HG03432 (cell line): ENCODE data around the gene PLAAT2.

ENCODE experiments used
- ATAC-seq: cut with Tn5 transposase; IDR thresholded peaks from one replicate; pipeline ENCODE4 v1.9.1; 2021; ENCODE audit warnings: mild to moderate bottlenecking, moderate library complexity; ENCODE audit not compliant: unreplicated experiment

The PLAAT2 gene

DNA sequence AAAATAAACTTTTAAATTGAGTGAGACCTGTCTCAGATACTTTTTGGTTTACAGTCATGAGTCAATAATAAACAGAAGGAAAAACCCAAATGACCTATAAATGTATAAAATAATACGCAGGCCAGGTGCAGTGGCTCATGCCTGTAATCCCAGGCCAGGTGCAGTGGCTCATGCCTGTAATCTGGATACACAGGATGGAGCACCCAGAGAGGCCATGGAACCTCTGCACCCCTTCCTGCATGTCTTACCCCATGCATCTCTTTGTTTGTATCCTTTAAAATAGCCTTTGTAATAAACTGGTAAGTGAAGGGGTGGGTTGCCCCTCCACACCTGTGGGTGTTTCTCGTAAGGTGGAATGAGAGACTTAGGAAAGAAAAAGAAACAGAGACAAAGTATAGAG lies 35.5 kb downstream of the PLAAT2 start:
- no peak for ATAC-seq

DNA sequence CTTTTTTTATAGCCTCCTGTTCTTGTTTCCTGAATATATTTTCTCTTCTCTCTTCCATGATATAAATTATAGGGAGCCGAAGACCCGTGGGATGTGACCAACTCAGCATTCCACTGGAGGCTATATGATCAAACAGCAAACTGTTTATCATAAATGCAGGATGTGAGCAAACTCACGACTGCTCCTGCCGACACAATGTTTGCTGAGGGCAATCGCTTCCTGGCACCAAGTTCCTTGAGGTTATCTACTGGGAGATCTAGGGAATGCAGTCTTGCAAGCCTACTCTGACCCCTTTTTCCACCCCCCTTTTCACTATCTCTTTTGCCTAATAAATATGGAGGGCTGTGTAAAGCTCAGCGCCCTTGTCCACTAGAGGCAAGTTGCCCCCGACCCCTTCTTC lies 40.0 kb downstream of the PLAAT2 start:
- ATAC-seq: no peak

DNA sequence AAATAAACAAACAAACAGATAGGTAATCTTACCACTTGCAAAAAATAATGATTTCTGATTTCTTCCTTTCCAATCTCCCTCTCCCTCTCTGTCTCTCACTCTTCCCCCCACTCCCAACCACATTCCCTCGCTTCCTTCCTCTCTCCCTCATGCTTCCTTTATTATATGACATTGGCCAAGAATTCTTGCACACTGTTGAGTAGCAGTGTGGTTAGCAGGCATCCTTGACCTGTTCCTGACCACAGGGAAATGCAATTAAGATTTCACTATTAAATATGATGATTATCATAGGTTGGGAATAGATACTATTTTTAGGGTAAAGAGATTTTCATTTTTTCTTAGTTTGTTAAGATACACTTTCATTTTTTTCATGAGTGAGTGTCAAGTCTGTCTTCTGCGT lies 41.3 kb downstream of the PLAAT2 start:
- ATAC-seq: no peak

DNA sequence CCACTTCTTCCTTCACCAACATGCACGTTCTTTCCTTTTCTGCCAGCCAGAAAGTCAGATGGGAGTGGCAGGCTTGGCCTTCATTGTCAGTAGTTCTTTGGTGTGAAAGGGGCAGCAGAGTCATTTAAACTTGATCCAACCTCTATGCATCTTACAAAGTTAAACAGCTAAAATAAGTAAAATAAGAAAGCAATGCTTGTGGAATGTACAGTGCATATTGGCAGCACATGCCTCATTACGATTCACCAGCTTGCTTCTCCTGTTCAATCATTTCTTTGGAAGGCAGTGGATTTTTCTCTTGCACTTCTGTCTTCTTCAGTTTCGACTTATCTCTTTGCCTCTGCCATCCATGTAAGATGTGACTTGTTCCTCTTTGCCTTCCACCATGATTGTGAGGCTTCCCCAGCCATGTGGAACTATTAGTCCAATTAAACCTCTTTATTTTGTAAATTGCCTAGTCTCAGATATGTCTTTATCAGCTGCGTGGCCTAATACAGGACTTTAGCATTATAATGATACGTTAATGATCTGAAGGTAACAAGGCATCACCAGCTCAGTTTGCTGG lies 42.5 kb downstream of the PLAAT2 start:
- no peak for ATAC-seq

DNA sequence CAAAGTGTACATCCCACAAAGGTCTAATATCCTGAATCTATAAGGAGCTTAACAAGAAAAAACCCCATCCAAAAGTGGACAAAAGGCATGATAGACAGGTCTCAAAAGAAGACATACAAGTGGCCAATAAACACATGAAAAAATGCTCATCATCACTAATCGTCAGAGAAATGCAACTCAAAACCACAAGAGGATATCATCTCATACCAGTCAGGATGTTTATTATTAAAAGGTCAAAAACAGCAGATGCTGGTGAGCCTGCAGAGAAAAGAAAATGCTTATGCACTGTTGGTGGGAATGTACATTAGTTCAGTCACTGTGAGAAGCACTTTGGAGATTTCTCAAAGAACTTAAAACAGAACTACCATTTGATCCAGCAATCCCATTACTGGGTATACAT lies 44.6 kb downstream of the PLAAT2 start:
- no peak for ATAC-seq

DNA sequence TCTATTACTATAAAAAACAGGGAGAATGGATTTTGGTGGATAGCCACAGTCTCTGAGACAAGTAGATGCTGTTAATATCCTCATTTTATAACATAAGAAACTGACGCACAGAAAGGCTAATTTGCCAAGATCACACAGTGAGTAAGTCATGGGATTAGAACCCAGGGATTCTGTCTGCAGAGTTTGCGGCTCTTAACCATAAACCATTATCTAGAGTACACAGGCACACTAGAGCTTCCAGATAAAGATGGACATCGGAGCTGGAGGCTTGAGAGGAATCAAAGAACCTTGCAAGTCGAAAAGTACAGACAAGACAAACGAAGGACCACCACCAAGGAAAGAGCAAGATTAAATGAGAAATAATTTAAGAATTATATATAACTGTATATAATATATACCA lies 46.0 kb downstream of the PLAAT2 start:
- no peak for ATAC-seq

DNA sequence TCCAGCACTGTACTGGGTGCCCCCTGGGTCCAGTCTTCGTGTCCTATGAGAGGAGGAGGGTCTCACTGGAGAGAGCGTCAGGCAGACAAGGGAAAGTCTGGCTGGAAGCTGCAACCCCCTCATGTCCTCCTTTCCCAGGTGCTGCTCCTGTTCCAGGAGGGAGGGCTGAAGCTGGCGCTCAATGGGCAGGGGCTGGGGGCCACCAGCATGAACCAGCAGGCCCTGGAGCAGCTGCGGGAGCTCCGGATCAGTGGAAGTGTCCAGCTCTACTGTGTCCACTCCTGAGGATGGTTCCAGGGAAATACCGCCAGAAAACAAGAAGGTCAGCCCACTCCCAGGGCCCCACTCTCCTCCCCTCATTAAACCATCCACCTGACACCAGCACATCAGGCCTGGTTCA lies 47.1 kb downstream of the PLAAT2 start:
- ATAC-seq: no peak

DNA sequence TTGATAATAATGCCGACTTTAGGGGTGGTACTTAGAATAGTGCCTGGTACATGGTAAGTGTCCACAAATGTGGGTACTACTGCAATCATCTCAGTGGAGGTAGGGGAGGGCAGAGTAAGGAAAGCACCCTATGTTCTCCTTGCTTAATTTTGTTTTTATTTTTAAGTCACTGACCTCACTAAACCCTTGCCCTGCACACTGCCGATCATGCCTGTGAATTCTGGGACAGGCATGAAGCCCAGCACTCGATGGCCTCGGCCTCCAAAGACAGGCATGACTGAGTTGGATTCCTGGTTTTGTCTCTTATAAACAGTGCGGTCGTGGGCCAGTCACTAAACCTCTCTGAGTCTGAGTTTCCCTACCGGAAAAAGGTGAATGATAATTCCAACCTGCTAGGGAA lies 50.4 kb downstream of the PLAAT2 start:
- no peak for ATAC-seq

DNA sequence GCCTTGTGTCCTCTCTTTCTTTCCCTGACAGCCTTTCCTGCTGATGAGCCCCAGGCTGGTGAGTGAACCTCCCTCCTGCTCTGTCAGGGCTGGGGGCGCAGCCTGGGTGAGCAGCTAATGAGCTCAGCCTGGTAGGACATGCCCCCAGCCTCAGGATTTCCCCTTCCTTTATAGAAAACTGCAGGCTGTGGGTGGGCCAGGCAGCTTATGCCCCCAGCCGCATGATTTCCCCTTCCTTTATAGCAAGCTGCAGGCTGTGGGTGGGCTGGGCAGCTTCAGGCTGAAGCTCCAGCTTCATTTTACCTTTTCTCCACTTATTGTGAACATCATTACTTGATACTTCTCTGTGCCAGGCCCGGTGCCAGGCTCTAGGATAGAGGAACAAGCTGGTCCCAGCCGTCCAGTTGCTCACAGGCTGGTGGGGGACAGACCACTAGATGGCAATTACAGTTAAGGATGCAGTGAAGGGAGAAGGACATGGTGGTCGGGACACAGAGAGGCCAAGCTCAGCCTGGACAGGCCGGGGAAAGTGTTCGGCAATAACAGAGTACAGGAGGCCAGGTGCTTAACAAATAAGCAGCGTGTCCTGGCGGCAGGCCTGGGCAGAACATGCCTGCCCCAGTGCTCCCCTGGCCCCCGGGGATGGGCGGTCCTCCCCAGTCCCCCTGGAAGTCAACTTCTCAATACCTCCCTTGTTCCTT lies 52.0 kb downstream of the PLAAT2 start:
- no peak for ATAC-seq

DNA sequence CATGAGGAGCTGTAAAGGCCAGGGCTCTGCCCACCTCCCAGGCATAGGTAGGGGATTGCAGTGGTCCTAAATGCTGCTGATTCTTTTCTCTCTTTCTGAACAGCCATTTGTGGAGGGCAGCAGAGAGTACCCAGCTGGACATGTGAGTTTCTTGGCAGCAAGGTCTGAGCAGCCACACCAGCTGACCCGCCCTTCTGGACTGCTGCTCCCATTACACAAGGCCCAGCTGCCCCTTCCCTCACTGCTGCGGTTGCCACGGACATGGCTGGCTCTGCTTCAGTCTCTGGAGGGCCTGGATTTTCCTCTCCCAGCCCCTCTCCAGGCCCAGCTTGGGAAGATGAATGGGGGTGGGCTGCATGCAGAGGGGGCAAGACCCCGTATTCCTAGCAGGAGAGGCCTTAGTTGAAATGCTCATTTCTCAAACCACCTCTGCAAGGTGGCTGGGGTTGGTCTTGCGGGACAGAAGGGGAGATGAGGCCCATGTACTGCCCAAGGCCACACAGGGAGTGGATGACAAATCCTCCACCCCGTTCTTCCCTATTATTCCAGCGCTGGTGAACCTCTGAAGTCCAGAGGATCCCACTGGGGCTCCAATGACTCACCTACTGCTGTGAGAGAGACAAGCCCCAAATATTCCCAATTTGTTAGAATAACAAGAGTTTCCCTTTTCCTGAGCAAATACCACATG lies 52.7 kb downstream of the PLAAT2 start:
- ATAC-seq: no peak

DNA sequence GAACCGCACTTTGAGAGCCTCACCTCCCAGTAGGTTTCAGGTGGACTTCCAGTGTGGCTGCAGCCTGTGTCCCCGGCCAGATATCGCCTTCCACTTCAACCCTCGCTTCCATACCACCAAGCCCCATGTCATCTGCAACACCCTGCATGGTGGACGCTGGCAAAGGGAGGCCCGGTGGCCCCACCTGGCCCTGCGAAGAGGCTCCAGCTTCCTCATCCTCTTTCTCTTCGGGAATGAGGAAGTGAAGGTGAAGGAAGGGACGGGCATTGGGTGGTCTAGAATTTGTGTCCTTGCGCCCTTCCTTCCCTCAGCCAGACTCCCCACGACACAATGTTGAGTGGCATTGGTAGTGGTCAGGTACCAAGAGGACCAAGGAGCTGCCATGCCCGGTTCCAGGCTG lies 54.4 kb downstream of the PLAAT2 start:
- no peak for ATAC-seq

DNA sequence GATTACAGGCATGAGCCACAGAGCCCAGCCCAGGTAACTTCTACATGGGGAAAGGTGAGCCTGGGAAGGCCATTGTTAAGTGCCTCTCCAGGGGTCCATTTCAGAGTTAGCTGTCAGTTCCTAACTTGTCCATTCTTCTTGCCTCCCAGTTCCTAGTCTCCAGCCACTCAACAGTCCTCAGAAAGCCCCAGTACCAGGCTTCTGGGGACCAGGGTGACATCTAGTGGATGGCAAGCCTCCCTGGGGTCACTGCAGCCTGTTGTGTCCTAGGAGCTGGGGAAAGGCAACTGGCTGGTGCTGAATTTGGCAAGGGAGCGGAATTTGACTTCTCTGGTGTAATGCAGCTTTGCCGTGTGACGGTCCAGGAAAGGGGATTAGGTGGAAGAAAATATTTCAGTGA lies 55.2 kb downstream of the PLAAT2 start:
- no peak for ATAC-seq

DNA sequence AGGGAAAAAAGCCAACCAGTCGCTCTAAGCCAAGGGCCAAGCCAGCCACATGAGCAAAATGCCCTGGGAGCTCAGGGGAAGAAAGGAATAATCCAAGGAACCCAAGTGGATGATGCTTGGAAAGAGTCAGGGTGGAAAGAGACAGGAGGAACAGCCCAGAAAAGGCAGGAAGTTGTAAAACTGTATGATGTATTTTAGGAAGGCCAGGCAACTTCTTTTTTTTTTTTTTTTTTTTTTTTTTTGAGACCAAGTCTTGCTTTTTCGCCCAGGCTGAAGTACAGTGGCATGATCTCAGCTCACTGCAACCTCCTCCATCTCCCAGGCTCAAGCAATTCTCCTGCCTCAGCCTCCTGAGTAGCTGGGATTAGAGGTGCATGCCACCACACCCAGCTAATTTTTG lies 55.7 kb downstream of the PLAAT2 start:
- ATAC-seq: no peak

DNA sequence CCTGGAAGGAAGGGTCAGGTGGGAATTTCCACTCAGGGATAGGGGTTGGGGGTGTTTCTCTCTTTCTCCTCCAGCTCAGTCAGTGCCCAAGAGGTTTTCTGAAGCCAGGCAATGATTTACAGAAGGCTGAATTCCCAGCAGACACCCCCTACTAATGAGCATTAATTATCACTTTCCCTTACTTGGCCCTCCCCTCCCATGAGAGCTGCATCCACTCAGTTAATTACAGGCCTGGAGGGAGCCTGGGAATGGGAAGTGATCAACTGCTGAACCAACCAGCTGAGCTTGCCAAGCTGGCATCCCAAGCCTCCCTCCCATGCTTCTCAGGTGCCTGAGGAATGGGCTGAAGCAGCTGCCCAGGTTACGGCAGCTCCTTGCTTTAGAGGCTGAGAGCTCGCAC lies 56.3 kb downstream of the PLAAT2 start:
- no peak for ATAC-seq

DNA sequence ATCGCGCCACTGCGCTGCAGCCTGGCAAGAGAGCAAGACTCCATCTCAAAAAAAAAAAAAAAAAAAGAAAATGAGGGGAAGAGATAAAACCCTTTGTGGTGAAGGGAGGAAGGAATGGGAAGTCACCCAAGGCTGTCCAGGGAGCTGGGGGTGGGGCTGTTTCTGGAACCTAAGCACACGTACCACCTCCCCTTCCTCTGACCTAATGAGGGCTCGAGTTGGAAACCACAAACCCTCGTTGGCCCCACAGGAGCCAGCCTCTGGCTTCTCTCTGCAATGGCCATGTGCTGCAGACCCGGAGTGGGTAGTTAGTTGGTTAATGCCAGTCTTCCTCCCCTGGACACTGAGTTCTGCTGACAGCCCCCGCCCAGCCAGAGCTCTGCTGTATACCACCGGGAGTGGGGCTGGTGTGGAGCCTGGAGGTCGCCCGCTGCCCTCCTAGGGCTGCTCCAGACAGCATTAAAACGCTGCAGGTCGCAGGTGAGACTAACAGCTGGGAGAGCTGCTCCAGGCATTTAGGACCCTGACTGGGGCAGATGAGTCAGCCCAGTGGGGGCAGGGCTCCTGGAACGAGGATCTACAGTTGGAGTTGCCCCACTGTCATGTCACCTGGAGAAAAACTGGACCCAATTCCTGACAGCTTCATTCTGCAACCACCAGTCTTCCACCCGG lies 57.2 kb downstream of the PLAAT2 start, which contains the start of gene LGALS12:
TSS of gene LGALS12 (plus strand) at position 228 of the 672 bp plus-strand sequence. CDS start at position 603, 375 bp downstream.
- ATAC-seq: no peak

DNA sequence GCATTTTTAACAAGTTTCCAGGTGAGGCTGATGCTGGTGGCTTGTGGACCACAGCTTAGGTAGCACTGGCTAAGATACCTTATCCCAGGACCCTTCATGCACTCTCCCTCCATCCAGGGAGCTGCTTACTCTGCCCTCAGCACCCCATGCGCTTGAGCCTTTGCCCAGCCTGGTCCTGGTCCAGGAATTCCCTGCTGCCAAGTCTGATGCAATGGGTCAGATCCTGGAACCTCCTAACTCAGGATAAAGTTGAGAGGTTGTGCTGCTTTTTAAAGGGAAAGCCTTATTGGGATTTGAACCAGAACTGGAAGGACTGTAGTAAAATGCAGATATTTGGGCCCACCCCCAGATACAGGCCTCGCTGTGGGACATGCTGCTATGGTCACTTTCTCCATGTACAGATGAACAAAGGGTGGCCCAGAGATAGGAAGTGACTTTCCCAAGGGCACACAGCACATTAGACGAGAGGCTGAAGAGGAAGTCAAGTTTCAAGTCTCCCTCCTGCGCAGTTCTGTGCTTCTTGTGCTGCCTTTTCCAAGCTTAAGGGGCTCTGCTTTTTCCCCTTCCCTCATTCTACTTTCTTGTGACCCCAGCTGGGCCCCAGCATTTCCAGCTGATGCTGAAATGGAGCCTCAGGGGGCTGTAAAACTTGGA lies 58.1 kb downstream of the PLAAT2 start:
- no peak for ATAC-seq

DNA sequence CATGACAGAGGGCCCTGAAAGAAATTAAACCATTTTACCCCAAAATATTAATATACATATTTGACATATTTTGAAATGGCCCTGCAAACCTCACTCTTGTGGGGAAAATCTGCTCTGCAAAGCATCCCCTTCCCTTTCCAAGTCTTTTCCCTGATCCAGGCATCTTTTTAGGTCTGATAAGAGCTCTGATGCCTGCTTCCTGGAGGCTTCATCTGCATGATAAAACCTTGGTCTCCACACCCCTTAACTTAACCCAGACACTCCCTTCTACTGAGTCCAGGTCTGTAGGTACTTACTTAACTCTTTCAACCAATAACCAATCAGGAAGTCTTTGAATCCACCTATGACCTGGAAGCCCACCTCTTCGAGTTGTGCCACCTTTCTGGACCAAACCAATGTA lies 59.1 kb downstream of the PLAAT2 start:
- ATAC-seq: no peak

DNA sequence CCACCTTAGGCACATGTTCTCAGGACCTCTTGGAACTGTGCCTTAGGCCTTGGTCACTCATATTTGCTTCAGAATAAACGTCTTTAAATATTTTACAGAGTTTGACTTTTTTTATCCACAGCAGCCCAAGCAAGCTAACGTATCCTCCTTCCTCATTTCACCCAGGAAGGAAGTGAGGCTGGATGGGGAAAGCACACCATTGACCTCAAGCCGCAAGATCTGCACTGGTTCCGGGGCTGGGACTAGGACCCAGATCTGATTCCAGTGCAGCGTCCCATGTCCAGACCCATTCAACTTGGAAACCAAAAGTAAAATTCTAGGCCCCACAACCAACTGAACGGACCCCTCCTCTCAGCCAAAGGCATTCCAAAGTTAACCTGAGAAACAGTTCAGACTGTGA lies 59.7 kb downstream of the PLAAT2 start:
- ATAC-seq: no peak
